B cell (primary cell): Measurements from ENCODE around the gene CSF2RB. TPM values are rescaled to one million over a fixed set of nuclear protein-coding genes. Genes with fewer than 3 reads are reported as not detected.
A peak's percentile ranks its signal among the peaks of the same experiment; 100 is the strongest.

Experiments
- ATAC-seq: fragments of 200-7000 bp; cut with Tn5 transposase; one replicate; pipeline ENCODE4 v1.10.0; 2021; ENCODE audit warnings: low read depth, mild to moderate bottlenecking, moderate number of reproducible peaks, moderate library complexity
- CTCF ChIA-PET: fragments of 350-600 bp; sonication (Branson Sonifier 250); formaldehyde crosslinking; loops from one replicate; lab custom pipeline; 2021; ENCODE audit warnings: antibody characterized with exemption, inconsistent platforms; lab: Charles Lee
- POLR2A ChIA-PET: fragments of 350-600 bp; sonication (Branson Sonifier 250); formaldehyde crosslinking; loops from one replicate; lab custom pipeline; 2021; ENCODE audit warnings: antibody characterized with exemption; lab: Charles Lee
- DNase-seq: peaks from one replicate; pipeline ENCODE4 v3.0.0; 2013
- H2AFZ ChIP-seq: 2 replicates; pipeline ENCODE4 v1.6.1; 2012; ENCODE audit warnings: mild to moderate bottlenecking, low read depth, low read length; ENCODE audit not compliant: insufficient read depth, poor library complexity, severe bottlenecking
- H3K27ac ChIP-seq, 2 donors: 1 replicate in 1 of 2; 2 replicates in 1 of 2; pipeline ENCODE4 v1.5.1; 2012 to 2013; ENCODE audit warnings: low read length in 2 of 2, mild to moderate bottlenecking in 2 of 2, moderate library complexity in 1 of 2
- H3K27me3 ChIP-seq, 4 experiments: fragments of 200-600 bp in 1 of 4; sonication (generic) in 1 of 4; replicated peaks in 1 of 4; 1 replicate in 2 of 4; 2 replicates in 2 of 4; pipeline versions ENCODE4 v1.6.1 to v1.7.0; 2013 to 2016; ENCODE audit warnings: low read length in 3 of 4, mild to moderate bottlenecking in 2 of 4, mixed read lengths in 1 of 4, moderate library complexity in 1 of 4; ENCODE audit not compliant: insufficient read depth in 4 of 4, control insufficient read depth in 3 of 4; ENCODE audit errors: control extremely low read depth in 1 of 4
- H3K36me3 ChIP-seq, 2 experiments: replicated peaks in 1 of 2; 1 replicate in 1 of 2; 2 replicates in 1 of 2; pipeline versions ENCODE4 v1.6.1 to v1.7.1; 2013; ENCODE audit warnings: low read length in 1 of 2; ENCODE audit not compliant: insufficient read depth in 2 of 2, control insufficient read depth in 1 of 2; ENCODE audit errors: control extremely low read depth in 1 of 2, extremely low read depth in 1 of 2
- H3K4me1 ChIP-seq, 2 donors: fragments of 200-600 bp in 1 of 2; sonication (generic) in 1 of 2; 1 replicate in 1 of 2; 2 replicates in 1 of 2; pipeline versions ENCODE4 v1.5.1 to v1.6.1; 2013 to 2017; ENCODE audit warnings: low read length in 2 of 2; ENCODE audit not compliant: control insufficient read depth in 2 of 2, insufficient read depth in 2 of 2
- H3K4me2 ChIP-seq: replicated peaks from 2 replicates; pipeline ENCODE3; 2012; ENCODE audit warnings: mild to moderate bottlenecking, low read depth, low read length; ENCODE audit not compliant: poor library complexity, severe bottlenecking
- H3K4me3 ChIP-seq, 5 experiments: fragments of 200-600 bp in 1 of 5; sonication (generic) in 1 of 5; 1 replicate in 3 of 5; 2 replicates in 2 of 5; pipeline versions ENCODE4 v1.5.1 to v1.7.0; 2011 to 2016; ENCODE audit warnings: low read length in 4 of 5, mild to moderate bottlenecking in 4 of 5, low read depth in 2 of 5, control low read depth in 1 of 5, moderate library complexity in 1 of 5; ENCODE audit not compliant: insufficient read depth in 1 of 5; ENCODE audit errors: control extremely low read depth in 1 of 5, extremely low read depth in 1 of 5
- H3K79me2 ChIP-seq: fragments of 200-600 bp; sonication (generic); one replicate; pipeline ENCODE4 v1.6.0; 2016; ENCODE audit warnings: low read length; ENCODE audit not compliant: control insufficient read depth, insufficient read depth
- H3K9ac ChIP-seq: fragments of 200-600 bp; sonication (generic); 2 replicates; pipeline ENCODE4 v1.6.1; 2017; ENCODE audit warnings: mild to moderate bottlenecking, low read length, moderate library complexity
- H3K9me3 ChIP-seq, 3 donors: one replicate each; pipeline versions ENCODE4 v1.6.1 to v1.7.1; 2013; ENCODE audit warnings: low read length in 2 of 3; ENCODE audit not compliant: control insufficient read depth in 2 of 3, insufficient read depth in 1 of 3; ENCODE audit errors: control extremely low read depth in 1 of 3
- H4K20me1 ChIP-seq: 2 replicates; pipeline ENCODE4 v1.6.0; 2012; ENCODE audit warnings: mild to moderate bottlenecking, low read length; ENCODE audit not compliant: insufficient read depth, control insufficient read depth, poor library complexity, severe bottlenecking
- H3K27ac Mint-ChIP-seq: one replicate; pipeline ENCODE4 v1.8.0; 2021; ENCODE audit warnings: mixed read lengths
- H3K27me3 Mint-ChIP-seq: one replicate; pipeline ENCODE4 v1.8.0; 2021; ENCODE audit warnings: mixed read lengths
- H3K4me1 Mint-ChIP-seq: one replicate; pipeline ENCODE4 v1.8.0; 2021; ENCODE audit warnings: mixed read lengths
- H3K4me3 Mint-ChIP-seq: one replicate; pipeline ENCODE4 v1.8.0; 2021; ENCODE audit warnings: mixed read lengths
- H3K9me3 Mint-ChIP-seq: one replicate; pipeline ENCODE4 v1.8.0; 2022; ENCODE audit warnings: mixed read lengths; ENCODE audit not compliant: insufficient read depth
- EZH2 ChIP-seq: IDR thresholded peaks from 2 replicates; pipeline ENCODE4 v1.6.1; 2012; ENCODE audit warnings: borderline replicate concordance, low read depth, mild to moderate bottlenecking, moderate library complexity, low read length; ENCODE audit not compliant: insufficient read depth, poor library complexity, severe bottlenecking
- WGBS: methylation state at CpG from one replicate; pipeline ENCODE4 v1.1.5; 2013; ENCODE audit warnings: missing lambda C conversion rate; ENCODE audit not compliant: insufficient coverage; 5-methylcytosine and 5-hydroxymethylcytosine counted together
- intact Hi-C: fragments of 100-400 bp; cut with micrococcal nuclease; formaldehyde crosslinking; loops from one replicate; pipeline ENCODE4 v1.10.0; 2022
- polyA plus RNA-seq: library from polyadenylated mRNA; depleted of rRNA; stranded (reverse); fragments of >200 nt; gene quantifications from 2 replicates; pipeline ENCODE4 v1.2.3, GENCODE V29; 2012
- total RNA-seq, 2 donors: library from RNA; stranded (reverse); fragments of 120-200 nt in 1 of 2; gene quantifications; 1 replicate in 1 of 2; 2 replicates in 1 of 2; pipeline versions ENCODE4 v1.2.3 to v1.2.4, GENCODE V29; 2013 to 2022
- TF ChIP-seq, protein P1 (sequence below): fragments of 200-600 bp; IDR thresholded peaks from one replicate; pipeline ENCODE4 v1.8.0; 2022; ENCODE audit warnings: antibody characterized with exemption, mild to moderate bottlenecking

Gene CSF2RB
- total and polyA plus RNA-seq, 2 donors (not counting 1 experiment from before 2014, with no cell fraction given): 22.0 to 39.7 TPM

DNA sequence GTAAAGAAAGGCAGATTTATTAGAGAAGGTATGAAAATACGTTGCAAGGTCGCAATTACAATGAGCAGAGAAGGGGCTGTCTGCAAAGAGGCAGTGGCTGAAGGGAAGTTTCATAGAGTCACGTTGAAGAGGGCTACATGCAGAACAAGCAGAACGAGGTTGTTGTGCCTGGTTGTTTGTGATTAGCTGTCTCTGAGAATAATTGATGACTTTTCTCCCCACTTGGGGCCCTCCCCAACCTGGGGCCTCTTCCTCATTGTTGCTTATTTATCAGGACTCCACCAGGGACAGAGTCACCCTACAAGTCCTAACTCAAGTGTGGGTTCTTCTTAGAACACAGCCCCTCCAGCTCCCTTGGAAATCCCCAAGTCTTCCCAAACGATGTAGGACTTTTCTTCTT lies 29.1 kb downstream of the CSF2RB start:
- Histone ChIP-seq H3K27ac (no peak overlapping the region), H3K9me3 (no peaks in the 10 kb centered on the region), H4K20me1 (no peaks in the 10 kb centered on the region), H3K4me3 (no peak overlapping the region), H3K79me2 (no peaks in the 10 kb centered on the region), H2AFZ (no peak overlapping the region), H3K27me3 (no peaks in the 10 kb centered on the region), H3K4me2 (no peak overlapping the region), H3K4me1 (peaks cover 3 to 15% of the 10 kb centered on the region in 2 donors), H3K9ac (no peak overlapping the region), H3K36me3 (no peaks in the 10 kb centered on the region)
- 65% methylated on average over 4 of the region's 5 CpGs for WGBS
- DNase-seq: no peak
- ChIA-PET CTCF (interaction anchor here (1.5 to 2.6 kb wide), 2 partner anchors 35 to 82 kb away, joined by 3 to 10 read pairs; partner anchors contain the start of gene NCF4), POLR2A (interaction anchor here (1.3 kb wide), 1 partner anchor 86 kb away, joined by 5 read pairs; no protein-coding TSS in a partner anchor)
- Mint-ChIP-seq H3K27ac (peak overlapping the region; percentile 22), H3K27me3 (no peaks in the 10 kb centered on the region), H3K4me3 (no peak overlapping the region), H3K9me3 (no peaks in the 10 kb centered on the region), H3K4me1 (peaks cover 23% of the 10 kb centered on the region)
- ATAC-seq: no peak
- TF ChIP-seq EZH2: no peak
- TF ChIP-seq, protein P1, sequence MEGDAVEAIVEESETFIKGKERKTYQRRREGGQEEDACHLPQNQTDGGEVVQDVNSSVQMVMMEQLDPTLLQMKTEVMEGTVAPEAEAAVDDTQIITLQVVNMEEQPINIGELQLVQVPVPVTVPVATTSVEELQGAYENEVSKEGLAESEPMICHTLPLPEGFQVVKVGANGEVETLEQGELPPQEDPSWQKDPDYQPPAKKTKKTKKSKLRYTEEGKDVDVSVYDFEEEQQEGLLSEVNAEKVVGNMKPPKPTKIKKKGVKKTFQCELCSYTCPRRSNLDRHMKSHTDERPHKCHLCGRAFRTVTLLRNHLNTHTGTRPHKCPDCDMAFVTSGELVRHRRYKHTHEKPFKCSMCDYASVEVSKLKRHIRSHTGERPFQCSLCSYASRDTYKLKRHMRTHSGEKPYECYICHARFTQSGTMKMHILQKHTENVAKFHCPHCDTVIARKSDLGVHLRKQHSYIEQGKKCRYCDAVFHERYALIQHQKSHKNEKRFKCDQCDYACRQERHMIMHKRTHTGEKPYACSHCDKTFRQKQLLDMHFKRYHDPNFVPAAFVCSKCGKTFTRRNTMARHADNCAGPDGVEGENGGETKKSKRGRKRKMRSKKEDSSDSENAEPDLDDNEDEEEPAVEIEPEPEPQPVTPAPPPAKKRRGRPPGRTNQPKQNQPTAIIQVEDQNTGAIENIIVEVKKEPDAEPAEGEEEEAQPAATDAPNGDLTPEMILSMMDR: no peak
- intact Hi-C loops: no loop called here

DNA sequence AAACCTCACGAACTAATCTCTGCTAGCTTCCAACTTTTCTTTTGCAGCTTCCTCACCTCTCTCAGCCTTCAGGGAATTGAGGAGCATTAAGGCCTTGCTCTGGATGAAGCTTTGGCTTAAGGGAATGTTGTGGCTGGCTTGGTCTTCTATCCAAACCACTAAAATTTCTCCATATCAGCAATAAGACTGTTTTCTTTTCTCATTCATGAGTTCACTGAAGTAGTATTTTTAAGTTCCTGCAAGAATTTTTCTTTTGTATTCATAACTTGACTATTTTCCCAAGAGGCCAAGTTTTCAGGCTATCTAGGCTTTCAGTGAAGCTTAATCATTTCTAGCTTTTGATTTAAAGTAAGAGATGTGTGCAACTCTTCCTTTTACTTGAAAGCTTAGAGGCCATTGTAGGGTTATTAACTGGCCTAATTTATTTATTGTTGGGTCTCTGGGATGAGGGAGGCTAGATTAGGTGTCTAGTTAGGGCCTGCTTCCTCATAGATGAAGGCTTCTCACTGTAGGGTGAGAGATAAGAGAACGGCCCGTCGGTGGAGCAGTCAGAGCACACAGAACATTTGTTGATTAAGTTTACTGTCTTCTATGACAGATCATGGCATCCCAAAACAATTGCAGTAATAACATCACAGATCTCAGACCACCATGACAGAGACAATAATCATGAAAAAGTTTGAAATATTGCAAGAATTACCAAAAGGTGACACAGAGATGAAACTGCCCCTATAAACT lies 33.2 kb downstream of the CSF2RB start:
- no peak overlapping the region for H3K27ac Mint-ChIP-seq
- H3K4me1 Mint-ChIP-seq: peaks cover 7% of the 10 kb centered on the region
- no peak for ATAC-seq
- Histone ChIP-seq H3K79me2 (no peaks in the 10 kb centered on the region), H3K4me3 (no peak overlapping the region), H3K9me3 (no peaks in the 10 kb centered on the region), H3K4me2 (no peak overlapping the region), H3K27me3 (no peaks in the 10 kb centered on the region), H3K4me1 (peaks cover 0 to 2% of the 10 kb centered on the region in 2 donors), H4K20me1 (no peaks in the 10 kb centered on the region), H3K9ac (no peak overlapping the region), H2AFZ (no peak overlapping the region), H3K27ac (no peak overlapping the region), H3K36me3 (no peaks in the 10 kb centered on the region)
- no peaks in the 10 kb centered on the region for H3K9me3 Mint-ChIP-seq
- intact Hi-C loops: no loop called here
- ChIA-PET CTCF (interaction anchor here (0.9 to 1.2 kb wide), 2 partner anchors 31 to 91 kb away, joined by 3 to 4 read pairs; no protein-coding TSS in a partner anchor), POLR2A (no interaction called here)
- no peak for DNase-seq
- WGBS: no CpG with 5 or more reads among the region's 4 CpGs
- no peak overlapping the region for H3K4me3 Mint-ChIP-seq
- H3K27me3 Mint-ChIP-seq: peaks cover 9% of the 10 kb centered on the region
- TF ChIP-seq EZH2: no peak
- TF ChIP-seq, protein P1: no peak
